GM18870 (cell line): ENCODE results near the gene PNMT.

Experiments
- ATAC-seq: cut with Tn5 transposase; IDR thresholded peaks from one replicate; pipeline ENCODE4 v1.9.1; 2021; ENCODE audit warnings: moderate library complexity; ENCODE audit not compliant: unreplicated experiment

PNMT gene

DNA sequence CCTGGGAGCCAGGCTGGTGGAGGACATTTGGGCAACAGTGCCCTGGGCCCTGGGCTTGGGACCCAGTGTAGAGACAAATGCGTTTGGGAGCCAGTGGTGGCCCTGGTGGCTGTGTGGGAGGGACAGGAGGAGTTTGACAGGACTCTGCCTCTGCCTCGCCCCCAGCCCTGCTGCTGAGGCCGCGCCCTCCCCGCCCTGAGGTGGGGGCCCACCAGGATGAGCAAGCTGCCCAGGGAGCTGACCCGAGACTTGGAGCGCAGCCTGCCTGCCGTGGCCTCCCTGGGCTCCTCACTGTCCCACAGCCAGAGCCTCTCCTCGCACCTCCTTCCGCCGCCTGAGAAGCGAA lies 15.0 kb upstream of the PNMT start:
- no peak for ATAC-seq

DNA sequence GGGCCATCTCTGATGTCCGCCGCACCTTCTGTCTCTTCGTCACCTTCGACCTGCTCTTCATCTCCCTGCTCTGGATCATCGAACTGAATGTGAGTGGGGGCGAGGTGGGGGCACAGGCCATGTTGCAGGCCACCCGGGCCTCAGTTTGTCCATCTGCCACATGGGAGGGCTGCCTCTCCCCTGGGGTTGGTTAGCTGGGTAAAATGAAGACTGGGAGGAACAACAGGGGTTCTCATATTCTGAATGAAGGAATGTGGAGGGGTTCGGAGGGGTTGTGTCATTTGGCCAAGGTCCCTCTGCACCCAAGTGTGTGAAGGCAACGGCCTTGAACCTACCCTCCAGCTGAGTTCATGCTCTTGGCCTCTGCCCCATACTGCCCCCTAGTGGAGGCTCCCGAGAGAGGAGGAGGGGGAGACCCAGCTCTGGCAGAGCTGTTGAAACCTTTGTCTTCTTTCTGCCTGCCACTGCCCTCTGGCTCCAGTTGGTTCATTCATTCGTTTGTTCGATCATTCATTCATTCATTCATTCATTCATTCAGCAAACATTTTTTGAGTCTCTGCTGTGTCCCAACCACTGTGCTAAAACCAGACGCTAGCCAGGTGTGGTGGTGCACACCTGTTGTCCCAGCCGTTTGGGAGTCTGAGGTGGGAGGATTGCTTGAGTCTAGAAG lies 14.5 kb upstream of the PNMT start:
- no peak for ATAC-seq

DNA sequence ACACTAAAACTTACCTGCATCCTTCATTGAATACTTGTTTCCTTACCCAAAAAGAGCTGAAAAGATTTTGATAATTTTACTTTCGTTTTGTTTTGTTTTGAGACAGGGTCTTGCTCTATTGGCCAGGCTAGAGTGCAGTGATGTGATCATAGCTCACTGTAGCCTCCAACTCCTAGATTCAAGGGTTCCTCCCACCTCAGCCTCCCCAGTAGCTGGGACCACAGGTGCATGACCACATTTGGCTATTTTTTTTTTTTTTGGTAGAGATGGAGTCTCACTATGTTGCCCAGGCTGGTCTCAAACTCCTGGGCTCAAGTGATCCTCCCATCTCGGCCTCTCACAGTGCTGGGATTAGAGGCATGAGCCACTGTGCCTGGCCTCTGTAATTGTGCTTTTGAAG lies 13.1 kb upstream of the PNMT start:
- no peak for ATAC-seq

DNA sequence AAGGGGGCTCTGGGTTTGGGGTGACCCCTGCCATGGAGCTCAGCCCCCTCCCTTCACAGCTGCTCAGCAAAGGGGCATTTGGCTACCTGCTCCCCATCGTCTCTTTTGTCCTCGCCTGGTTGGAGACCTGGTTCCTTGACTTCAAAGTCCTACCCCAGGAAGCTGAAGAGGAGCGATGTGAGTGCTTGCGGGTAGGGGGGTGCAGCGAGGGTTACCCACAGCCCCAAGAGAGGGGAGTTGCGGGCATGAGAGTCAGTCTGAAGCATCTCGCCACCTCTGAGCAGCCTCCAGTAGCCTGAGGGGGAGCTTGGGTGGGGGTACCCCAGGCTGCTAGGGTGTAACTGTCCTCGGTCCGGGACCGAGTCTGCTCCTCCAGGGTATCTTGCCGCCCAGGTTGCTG lies 9.9 kb upstream of the PNMT start:
- ATAC-seq = no peak

DNA sequence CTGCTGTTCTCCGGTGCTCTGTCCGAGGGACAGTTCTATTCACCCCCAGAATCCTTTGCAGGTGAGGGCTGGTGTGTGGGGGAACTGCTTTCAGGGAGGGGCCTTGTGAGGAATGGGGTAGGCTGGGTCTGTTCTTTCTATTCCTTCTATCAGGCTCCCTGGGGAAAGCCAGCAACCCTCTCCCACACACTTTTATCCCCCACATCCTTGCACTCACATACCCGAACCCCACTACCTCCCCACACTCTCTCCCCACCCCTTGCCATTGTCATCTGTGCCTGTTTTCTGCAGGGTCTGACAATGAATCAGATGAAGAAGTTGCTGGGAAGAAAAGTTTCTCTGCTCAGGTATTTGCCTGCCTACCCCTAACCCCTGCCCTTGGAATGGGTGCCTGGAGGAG lies 9.5 kb upstream of the PNMT start:
- no peak for ATAC-seq

DNA sequence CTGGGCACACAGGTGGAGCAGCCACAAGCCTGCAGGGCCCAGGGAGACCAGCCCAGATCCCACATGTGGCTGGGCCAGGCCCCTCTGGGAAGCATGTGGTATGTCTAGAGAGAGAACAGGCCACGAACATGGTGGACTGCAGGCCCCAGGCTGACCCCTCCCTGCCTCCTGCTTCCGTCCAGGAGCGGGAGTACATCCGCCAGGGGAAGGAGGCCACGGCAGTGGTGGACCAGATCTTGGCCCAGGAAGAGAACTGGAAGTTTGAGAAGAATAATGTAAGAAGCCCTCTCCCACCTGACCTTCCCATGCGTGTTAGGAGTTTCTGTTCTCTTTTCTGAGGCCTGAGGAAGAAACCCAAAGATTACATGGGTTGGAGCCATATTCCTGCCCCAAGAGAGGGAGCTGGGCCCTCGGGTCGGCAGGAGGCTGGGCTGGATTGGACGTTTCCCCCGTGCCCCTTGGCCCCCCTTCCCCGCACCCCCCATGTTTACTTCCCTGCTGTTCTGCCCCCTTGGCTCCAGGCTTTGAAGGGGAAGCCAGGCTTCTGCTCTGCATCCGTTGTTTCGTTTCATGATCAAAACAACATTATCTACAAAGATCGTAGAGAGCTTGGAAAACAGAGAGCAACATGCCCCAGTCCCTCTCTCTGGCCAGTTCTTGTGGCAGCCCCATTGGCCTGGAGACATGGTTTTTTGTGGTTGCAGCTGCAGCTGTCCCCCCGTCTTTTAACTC lies 8.8 kb upstream of the PNMT start:
- no peak for ATAC-seq

DNA sequence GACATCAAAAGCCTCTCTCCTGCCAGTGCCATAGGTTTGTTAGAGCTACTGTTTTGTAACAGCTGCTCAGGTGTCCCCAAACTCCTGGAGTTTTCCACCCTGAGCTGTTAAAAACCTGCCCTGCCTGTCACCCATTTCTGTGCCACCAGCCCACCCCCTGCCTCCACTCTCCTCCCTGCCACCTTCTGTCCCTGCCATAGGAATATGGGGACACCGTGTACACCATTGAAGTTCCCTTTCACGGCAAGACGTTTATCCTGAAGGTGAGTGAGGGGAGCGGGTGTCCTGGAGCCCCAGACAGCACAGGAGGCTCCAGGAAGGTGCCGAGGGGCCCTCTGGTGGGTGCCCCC lies 8.3 kb upstream of the PNMT start:
- ATAC-seq = no peak

DNA sequence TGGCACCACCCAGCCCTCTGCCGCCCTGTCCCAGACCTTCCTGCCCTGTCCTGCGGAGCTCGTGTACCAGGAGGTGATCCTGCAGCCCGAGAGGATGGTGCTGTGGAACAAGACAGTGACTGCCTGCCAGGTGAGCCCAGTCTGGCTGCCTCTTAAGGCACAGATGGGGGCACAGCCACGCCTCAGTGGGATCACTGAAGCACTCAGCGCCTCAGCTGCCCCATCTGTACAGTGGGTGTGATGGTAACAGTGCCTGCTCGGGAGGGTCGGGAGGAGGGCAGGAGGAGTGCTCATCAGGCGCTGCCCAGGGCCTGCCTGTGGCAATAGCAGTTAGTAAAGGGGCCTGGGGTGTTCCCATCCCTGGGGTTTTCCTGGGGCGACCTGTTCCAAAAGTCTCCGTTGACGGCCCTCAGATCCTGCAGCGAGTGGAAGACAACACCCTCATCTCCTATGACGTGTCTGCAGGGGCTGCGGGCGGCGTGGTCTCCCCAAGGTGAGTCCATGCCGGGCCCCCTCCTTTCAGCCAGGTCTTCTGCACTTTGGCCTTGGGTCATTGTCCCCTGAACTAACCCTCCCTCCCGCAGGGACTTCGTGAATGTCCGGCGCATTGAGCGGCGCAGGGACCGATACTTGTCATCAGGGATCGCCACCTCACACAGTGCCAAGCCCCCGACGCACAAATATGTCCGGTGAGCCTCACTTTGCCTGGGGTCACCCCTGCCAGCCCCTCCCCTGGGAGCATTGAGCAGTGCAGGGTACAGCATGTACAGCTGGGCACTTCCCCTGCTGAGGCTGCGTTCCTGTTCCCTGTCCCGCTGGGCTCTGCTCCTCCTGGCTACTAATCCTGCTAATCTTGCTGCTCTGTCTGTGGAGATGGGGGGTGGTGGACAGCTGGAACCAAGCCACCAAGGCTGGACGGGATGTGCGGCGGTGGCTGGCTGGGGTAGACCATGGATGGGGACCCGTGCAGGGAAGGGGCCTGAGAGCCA lies 7.6 kb upstream of the PNMT start:
- no peak for ATAC-seq

DNA sequence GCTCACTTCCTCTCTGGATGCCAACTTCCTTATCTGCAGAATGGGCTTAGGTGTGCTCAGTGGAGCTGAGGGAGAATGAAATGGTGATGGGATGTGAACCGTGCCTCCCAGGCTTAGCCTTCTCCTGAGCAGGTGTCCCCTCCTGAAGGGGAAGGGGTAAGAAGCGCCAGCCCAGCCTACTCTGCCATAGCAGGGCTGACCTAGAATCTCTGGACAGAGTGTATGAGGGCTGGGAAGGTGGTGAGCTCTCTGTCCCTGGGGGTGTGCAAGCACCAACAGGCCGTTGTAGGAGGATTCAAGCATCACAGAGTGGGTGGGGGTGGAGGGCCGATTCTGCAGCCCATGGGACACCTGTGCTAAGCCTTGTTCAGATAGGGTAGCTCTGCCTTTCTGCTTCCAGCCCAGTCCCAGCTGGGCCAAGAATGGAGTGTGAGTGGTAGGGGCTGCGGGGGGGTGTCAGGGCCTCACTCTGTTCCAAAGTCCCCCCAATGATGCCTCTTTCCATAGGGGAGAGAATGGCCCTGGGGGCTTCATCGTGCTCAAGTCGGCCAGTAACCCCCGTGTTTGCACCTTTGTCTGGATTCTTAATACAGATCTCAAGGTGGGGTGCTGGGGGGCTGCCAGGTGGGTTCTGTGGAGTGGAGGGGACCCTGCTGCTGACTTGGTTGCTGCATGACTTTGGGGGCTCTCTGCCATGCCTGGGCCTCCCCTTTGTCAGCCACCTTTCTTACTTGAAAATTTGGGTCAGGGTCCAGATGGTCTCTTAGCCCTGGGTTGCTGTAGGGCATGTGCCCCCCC lies 6.3 kb upstream of the PNMT start:
- no peak for ATAC-seq

DNA sequence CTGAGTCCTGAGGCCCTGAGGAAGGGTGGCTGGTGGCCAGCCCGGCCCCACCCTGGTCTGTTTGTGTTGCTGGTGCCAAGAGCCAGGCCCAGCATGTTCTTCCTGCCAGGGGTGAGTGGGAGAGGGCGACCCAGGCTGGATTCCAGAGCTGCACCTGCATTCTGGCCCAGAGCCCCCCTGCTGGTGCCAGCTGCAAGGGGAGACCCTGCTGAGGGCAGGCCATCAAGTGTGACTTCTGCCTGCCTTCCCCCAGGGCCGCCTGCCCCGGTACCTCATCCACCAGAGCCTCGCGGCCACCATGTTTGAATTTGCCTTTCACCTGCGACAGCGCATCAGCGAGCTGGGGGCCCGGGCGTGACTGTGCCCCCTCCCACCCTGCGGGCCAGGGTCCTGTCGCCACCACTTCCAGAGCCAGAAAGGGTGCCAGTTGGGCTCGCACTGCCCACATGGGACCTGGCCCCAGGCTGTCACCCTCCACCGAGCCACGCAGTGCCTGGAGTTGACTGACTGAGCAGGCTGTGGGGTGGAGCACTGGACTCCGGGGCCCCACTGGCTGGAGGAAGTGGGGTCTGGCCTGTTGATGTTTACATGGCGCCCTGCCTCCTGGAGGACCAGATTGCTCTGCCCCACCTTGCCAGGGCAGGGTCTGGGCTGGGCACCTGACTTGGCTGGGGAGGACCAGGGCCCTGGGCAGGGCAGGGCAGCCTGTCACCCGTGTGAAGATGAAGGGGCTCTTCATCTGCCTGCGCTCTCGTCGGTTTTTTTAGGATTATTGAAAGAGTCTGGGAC lies 5.5 kb upstream of the PNMT start:
- ATAC-seq = no peak

DNA sequence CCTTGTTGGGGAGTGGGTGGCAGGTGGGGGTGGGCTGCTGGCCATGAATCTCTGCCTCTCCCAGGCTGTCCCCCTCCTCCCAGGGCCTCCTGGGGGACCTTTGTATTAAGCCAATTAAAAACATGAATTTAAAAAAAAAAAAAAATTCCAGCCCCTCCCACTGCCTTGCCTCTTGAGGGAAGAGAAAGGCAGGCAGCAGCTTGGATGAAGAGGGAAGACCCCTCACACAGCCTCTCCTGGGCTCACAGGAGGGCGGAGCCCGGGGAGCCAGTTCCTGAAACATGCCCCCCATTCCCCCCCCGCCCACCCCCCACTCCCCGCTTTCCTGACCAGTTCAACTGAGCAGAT lies 4.9 kb upstream of the PNMT start:
- ATAC-seq = no peak

DNA sequence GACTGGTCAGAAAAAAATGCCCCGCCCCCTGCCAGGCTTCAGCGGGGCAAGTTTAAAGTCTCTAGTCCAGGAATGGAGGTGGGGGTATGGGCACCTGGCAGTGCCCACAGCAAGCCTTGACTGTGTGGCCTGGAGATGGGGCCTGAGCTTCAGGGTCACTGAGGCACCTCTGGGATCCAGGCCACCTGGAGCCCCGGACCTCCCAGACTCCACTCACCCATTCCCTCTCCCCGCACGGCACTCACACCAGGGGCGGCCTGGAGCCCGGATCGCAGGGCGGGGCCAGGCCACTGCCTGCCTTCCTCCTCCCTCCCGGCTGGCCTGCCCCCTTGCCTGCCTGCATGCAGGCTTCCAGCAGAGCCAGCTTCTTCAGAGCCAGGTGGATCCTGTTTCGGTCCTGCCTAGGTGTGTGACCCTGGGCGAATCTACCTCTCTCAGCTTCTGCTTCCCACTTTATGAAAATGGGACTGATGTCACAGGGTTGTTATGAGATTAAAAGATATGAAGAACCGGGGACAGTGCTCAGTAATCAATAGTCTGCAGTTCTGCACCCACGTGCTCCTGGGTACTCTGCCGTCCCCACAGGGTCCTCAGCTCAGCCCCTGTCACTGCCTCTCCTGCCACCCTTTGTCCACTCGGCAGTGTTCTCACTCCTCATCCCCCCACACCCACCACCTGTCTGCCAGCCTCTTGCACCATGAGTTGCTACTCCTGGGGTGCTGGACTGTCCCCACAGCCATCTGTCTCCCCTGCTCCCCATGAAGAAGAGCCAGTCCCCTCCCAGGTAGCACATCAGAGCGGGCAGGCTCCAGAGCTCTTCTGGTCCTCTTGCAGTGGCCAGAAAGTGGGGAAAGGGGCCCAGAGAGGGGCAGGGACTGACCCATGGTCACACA lies 4.3 kb upstream of the PNMT start:
- no peak for ATAC-seq

DNA sequence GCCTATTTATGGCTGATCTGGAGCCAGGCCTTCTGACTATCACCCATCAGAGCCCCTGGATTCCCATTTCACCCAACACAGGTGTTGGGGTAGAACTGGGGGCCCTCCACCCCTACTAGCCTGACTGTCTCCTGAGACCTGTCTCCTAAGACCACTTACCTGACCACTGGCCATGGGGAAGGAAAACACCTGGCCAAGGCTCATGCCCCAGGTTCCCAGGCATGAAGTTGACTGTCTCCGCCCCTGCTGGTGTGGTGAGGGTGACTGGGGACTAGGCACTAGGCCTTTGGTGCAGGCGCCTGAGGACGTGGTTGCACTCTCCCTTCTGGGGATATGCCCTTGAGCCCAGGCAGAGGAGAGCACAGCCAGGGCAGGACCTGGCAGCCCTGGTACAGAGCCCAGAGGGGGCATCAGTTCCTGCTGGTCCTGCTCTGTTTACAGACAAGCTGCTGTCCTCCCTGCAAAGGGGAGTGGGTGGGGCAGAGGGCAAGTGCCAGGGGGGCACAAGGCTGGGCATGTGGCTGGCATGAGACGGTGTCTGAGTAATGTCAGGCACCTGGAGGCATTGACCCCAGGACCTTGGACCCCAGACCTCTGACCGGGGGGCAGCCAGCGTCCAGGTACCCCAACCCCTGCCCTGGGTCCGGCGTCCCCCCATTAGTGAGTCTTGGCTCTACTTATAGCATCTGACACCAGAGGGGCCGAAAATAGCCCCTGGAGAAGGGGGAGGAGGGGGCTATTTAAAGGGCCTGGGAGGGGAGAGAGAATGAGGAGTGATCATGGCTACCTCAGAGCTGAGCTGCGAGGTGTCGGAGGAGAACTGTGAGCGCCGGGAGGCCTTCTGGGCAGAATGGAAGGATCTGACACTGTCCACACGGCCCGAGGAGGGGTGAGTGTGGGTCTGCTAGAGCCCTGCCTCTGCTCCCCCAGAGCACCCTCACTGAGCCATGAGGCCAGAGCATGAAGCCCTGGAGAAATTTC lies 3.4 kb upstream of the PNMT start, which contains the start of gene TCAP:
TCAP (plus strand) TSS at position 769 of the 981 bp plus-strand sequence; CDS start at position 780, 11 bp downstream.
- no peak for ATAC-seq

DNA sequence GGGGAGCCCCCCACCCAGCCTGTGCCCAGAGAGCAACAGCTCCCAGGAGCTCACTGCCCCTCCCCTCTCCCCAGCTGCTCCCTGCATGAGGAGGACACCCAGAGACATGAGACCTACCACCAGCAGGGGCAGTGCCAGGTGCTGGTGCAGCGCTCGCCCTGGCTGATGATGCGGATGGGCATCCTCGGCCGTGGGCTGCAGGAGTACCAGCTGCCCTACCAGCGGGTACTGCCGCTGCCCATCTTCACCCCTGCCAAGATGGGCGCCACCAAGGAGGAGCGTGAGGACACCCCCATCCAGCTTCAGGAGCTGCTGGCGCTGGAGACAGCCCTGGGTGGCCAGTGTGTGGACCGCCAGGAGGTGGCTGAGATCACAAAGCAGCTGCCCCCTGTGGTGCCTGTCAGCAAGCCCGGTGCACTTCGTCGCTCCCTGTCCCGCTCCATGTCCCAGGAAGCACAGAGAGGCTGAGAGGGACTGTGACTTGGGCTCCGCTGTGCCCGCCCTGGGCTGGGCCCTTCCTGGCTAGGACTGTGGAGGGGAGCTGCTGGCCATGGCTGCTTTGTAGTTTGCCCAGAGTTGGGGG lies 2.5 kb upstream of the PNMT start:
- no peak for ATAC-seq

DNA sequence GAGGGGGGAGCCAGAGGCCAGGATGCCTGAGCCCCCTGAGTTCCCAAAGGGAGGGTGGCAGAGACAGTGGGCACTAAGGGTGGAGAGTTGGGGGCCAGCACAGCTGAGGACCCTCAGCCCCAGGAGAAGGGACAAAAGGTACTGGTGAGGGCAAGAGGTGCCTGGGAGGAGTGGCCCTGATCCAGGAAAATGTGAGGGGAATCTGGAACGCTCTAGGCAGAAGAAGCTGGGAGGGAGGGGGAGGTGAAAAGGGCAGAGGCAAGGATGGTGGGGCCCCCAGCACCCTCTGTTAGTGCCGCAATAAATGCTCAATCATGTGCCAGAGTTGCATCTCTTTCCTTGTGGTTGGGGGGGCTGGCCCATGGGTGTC lies 2.0 kb upstream of the PNMT start:
- no peak for ATAC-seq

DNA sequence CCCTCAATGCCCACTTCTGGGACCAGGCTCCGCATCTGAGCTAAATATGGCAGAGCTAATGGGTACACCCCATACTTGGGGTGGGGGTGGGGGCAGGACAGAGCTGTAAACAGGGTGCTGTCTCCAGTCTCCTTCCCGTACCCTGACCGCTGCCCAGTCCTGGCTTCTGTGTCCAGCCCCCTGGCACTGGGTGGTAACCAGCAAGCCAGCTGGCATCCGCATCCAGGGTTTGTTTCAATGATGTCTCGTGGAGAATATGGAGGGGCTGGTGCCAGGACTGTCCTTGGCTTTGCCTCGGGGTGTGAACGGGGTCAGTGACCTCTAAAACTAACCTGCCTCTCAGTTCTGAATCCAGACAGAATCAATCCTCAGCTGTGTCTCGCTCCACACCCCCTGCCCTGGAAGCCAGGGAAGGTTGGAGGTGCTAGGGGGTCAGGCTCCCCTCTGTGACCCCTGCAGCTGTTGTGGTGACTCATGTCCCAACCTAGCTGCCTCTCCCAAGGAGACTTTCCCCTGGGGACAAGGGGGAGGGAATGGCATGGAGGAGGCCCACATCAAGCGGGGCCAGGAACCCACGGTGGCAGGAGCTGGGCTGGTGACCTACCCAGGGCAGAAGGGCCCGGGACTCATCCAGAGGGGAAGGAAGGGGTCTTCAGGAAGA lies 1.5 kb upstream of the PNMT start:
- ATAC-seq = no peak

DNA sequence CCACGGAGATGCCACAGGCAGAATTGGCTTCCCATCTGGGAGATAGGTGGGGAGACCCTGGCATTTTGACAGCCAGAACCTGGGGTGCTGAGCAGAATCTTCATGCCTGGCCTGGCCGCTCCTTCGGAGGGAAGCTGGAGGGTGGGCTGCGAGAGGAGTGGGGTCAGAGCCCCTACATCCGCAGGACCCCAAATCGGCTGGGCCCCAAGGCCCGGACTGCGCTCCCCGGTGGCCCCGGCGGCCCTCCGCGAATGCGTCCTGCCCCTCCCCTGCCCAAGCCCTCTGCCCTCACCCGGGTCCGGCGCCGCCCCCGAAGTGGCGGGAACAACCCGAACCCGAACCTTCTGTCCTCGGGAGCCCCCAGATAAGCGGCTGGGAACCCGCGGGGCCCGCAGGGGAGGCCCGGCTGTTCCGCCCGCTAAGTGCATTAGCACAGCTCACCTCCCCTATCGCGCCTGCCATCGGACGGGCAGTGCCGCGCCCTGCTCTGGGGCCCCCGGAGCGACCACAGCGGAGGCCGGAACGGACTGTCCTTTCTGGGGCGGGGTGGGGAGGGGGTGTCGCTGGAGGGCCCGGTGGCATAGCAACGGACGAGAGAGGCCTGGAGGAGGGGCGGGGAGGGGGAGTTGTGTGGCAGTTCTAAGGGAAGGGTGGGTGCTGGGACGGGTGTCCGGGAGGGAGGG lies 850 bp upstream of the PNMT start:
- no peak for ATAC-seq
